D721Med (cell line): ENCODE results near the gene SCUBE1.

Experiments used
- DNase-seq: peaks from one replicate; pipeline ENCODE4 v3.0.0; 2011; ENCODE audit warnings: low spot score; ENCODE audit not compliant: insufficient read length
- FAIRE-seq: peaks from 2 replicates; lab custom pipeline; 2011; peaks lifted over from hg19 to GRCh38; lab: Jason Lieb, UNC
- CTCF ChIP-seq: IDR thresholded peaks from 2 replicates; pipeline ENCODE4 v1.5.1; 2012; ENCODE audit warnings: mild to moderate bottlenecking, control low read depth; ENCODE audit not compliant: insufficient read depth; ENCODE audit errors: missing control alignments

SCUBE1 gene

GRCh38 chr22:43156413-43156812 lies 186.8 kb downstream of the SCUBE1 start:
- FAIRE-seq (no peak), DNase-seq (no peak)
- TF ChIP-seq CTCF: no peak

GRCh38 chr22:43155789-43156188 lies 187.4 kb downstream of the SCUBE1 start:
- no peak for FAIRE-seq
- no peak for DNase-seq
- no peak for TF ChIP-seq CTCF

- TF ChIP-seq CTCF: no peak
- DNase-seq (no peak), FAIRE-seq (no peak)
These were observed 188.2 kb downstream of the SCUBE1 start for GRCh38 chr22:43154887-43155536.

- TF ChIP-seq CTCF: no peak
- FAIRE-seq (no peak), DNase-seq (no peak)
These were observed 189.3 kb downstream of the SCUBE1 start for GRCh38 chr22:43153899-43154298.

GRCh38 chr22:43152357-43153071 lies 190.7 kb downstream of the SCUBE1 start:
- FAIRE-seq (no peak), DNase-seq (no peak)
- no peak for TF ChIP-seq CTCF

GRCh38 chr22:43152003-43152356 lies 191.2 kb downstream of the SCUBE1 start:
- TF ChIP-seq CTCF: no peak
- DNase-seq: no peak
- no peak for FAIRE-seq
